ENCODE measurements around the gene MARK3. TPM values are rescaled to one million over a fixed set of nuclear protein-coding genes. Genes with fewer than 3 reads are reported as not detected.

The MARK3 gene
- polyA plus RNA-seq, 3 donors, result 29.3 to 163 (median 44.7) TPM

DNA sequence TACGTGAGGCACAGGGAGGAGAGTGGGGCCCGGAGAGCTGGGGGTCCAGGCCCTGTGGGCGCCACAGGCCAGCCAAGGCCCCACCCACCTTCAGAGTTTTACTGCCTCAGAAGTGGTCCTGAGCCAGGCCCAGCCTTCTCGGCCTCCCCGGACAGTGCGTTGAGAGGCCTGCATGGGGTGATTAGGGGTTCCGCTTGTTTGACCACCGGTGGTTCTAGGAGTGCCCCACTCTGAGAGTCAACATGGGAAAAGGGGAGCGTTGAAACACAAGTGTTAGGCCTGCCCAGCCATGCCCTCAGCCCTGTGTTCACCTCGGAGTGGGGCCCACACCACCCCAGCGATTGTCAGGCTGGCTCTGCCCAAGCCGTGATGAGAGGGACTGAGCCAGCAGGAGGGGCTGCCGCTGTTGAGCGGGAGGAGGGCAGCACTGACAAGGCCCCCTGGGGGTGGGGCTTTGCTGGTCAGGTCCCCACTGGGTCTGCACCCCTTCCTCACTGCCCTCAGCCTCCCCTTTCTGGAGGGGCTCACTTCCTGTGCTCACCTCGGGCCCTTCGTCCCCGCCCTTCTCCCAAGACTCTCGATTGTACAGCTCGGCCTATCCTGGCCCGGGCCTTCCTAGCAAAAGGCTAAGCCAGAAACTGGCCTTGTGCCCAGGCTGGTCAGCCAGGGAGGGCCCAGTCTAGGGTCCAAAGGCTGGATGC is 132.7 kb downstream of the MARK3 start:
- TF ChIP-seq, protein P1, sequence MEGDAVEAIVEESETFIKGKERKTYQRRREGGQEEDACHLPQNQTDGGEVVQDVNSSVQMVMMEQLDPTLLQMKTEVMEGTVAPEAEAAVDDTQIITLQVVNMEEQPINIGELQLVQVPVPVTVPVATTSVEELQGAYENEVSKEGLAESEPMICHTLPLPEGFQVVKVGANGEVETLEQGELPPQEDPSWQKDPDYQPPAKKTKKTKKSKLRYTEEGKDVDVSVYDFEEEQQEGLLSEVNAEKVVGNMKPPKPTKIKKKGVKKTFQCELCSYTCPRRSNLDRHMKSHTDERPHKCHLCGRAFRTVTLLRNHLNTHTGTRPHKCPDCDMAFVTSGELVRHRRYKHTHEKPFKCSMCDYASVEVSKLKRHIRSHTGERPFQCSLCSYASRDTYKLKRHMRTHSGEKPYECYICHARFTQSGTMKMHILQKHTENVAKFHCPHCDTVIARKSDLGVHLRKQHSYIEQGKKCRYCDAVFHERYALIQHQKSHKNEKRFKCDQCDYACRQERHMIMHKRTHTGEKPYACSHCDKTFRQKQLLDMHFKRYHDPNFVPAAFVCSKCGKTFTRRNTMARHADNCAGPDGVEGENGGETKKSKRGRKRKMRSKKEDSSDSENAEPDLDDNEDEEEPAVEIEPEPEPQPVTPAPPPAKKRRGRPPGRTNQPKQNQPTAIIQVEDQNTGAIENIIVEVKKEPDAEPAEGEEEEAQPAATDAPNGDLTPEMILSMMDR (IDR thresholded peaks at IDR 0.05), result no peak
- Histone ChIP-seq H3K79me2 (ENCODE audit: insufficient read depth, low read length) (no peaks in the 10 kb centered on the region), H2AFZ (ENCODE audit: insufficient read depth, low read depth, low read length, poor library complexity, severe bottlenecking) (no peak overlapping the region), H3K4me2 (replicated peaks; ENCODE audit: extremely low read depth, low read length, poor library complexity, severe bottlenecking) (no peak overlapping the region), H3K4me1 (ENCODE audit: control insufficient read depth in 1 of 2, insufficient read depth in 2 of 2, low read length in 2 of 2) (peaks cover 16 to 36% of the 10 kb centered on the region in 2 donors), H3K4me3 (replicated peaks in 1 of 3; ENCODE audit: low read depth in 2 of 3, low read length in 3 of 3) (no peak overlapping the region), H4K20me1 (ENCODE audit: insufficient read depth, low read length) (peaks cover 40% of the 10 kb centered on the region), H3K9ac (ENCODE audit: insufficient read depth, low read length, poor library complexity, severe bottlenecking) (no peak overlapping the region), H3K36me3 (replicated peaks in 1 of 2; ENCODE audit: control insufficient read depth in 1 of 2, insufficient read depth in 2 of 2, low read length in 2 of 2) (no peaks in the 10 kb centered on the region), H3K27me3 (ENCODE audit: control insufficient read depth in 2 of 2, insufficient read depth in 2 of 2, low read length in 2 of 2) (peaks cover 7 to 20% of the 10 kb centered on the region in 2 donors), H3K27ac (ENCODE audit: low read depth in 1 of 2, low read length in 2 of 2) (no peak overlapping the region), H3K9me3 (replicated peaks in 1 of 2; ENCODE audit: control insufficient read depth in 1 of 2, insufficient read depth in 1 of 2, low read length in 2 of 2) (no peaks in the 10 kb centered on the region)
- H3K9me3 Mint-ChIP-seq, result peaks cover 0 to 4% (median 0%) of the 10 kb centered on the region in 7 donors
- WGBS (ENCODE audit: insufficient coverage), result 66% methylated on average over 17 of the region's 20 CpGs
- peaks cover 20 to 35% (median 21%) of the 10 kb centered on the region in 3 donors for H3K27me3 Mint-ChIP-seq (ENCODE audit: low read depth in 3 of 3)
- intact Hi-C loops (cut with micrococcal nuclease), result loop anchor here in 1 of 2 donors (1.0 kb wide), 1 partner anchor 28 kb away; no protein-coding TSS in a partner anchor
- H3K4me1 Mint-ChIP-seq, result peaks cover 11% of the 10 kb centered on the region
- no peak overlapping the region for H3K27ac Mint-ChIP-seq
- peaks cover 0 to 3% of the 10 kb centered on the region in 2 donors for H3K36me3 Mint-ChIP-seq
- H3K4me3 Mint-ChIP-seq, result no peak overlapping the region
- DNase-seq, result no peak

DNA sequence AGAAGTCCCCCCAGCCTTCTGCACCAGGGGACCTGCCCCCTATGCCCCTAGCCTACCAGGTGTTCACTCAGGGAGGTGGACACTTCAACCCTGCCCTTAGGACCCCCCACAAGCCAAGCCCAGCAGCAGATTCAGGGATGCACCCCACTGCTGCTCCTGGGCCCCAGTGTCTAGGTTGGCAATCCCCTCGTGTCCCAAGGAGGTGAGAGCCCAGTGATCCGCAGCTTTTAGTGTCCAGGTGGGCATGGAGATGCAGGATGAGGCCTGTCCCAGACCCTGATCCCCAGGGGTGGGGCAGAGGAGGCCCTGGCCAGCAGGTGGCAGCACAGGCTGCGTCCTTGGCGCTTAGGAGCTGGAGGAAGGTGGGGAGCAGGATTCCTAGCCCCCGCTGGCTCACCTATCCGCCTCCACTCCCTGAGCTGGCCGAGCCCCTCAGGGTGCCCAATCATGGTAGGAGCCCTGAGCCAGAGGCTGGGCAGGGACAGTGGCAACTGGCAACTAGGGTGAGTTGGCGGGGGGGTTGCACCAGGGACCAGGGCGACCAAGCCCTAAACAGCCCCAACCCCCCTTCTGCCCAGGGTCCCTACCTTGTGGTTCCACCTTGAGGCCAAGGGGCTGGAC is 133.3 kb downstream of the MARK3 start:
- peaks cover 13 to 26% of the 10 kb centered on the region in 2 donors for H3K27me3 ChIP-seq (ENCODE audit: control insufficient read depth in 2 of 2, insufficient read depth in 2 of 2, low read length in 2 of 2)
- no peak overlapping the region for H3K27ac ChIP-seq (ENCODE audit: low read depth in 1 of 2, low read length in 2 of 2)
- peaks cover 2 to 4% of the 10 kb centered on the region in 2 donors for H3K9me3 ChIP-seq (replicated peaks in 1 of 2; ENCODE audit: control insufficient read depth in 1 of 2, insufficient read depth in 1 of 2, low read length in 2 of 2)
- H3K4me2 ChIP-seq (replicated peaks; ENCODE audit: extremely low read depth, low read length, poor library complexity, severe bottlenecking), result no peak overlapping the region
- H3K79me2 ChIP-seq (ENCODE audit: insufficient read depth, low read length), result no peaks in the 10 kb centered on the region
- H3K4me3 ChIP-seq (replicated peaks in 1 of 3; ENCODE audit: low read depth in 2 of 3, low read length in 3 of 3), result no peak overlapping the region
- H3K4me3 Mint-ChIP-seq, result no peak overlapping the region
- H3K4me1 ChIP-seq (ENCODE audit: control insufficient read depth in 1 of 2, insufficient read depth in 2 of 2, low read length in 2 of 2), result peaks cover 16 to 39% of the 10 kb centered on the region in 2 donors
- no peaks in the 10 kb centered on the region for H3K36me3 ChIP-seq (replicated peaks in 1 of 2; ENCODE audit: control insufficient read depth in 1 of 2, insufficient read depth in 2 of 2, low read length in 2 of 2)
- intact Hi-C loops (cut with micrococcal nuclease), result loop anchor here (1.0 kb wide), 1 partner anchor 28 kb away; no protein-coding TSS in a partner anchor
- peaks cover 26 to 41% (median 28%) of the 10 kb centered on the region in 3 donors for H3K27me3 Mint-ChIP-seq (ENCODE audit: low read depth in 3 of 3)
- peaks cover 13% of the 10 kb centered on the region for H3K4me1 Mint-ChIP-seq
- no peak overlapping the region for H3K9ac ChIP-seq (ENCODE audit: insufficient read depth, low read length, poor library complexity, severe bottlenecking)
- WGBS (ENCODE audit: insufficient coverage), result 47% methylated on average over 5 of the region's 9 CpGs
- DNase-seq, result peak; percentile 30 to 48 (median 43)
- H3K36me3 Mint-ChIP-seq, result peaks cover 2 to 3% of the 10 kb centered on the region in 2 donors
- H3K9me3 Mint-ChIP-seq, result peaks cover 0 to 9% (median under 1%) of the 10 kb centered on the region in 7 donors
- H3K27ac Mint-ChIP-seq, result peak overlapping the region in 1 of 7 donors; percentile 33
- H2AFZ ChIP-seq (ENCODE audit: insufficient read depth, low read depth, low read length, poor library complexity, severe bottlenecking), result no peak overlapping the region
- TF ChIP-seq, protein P1 (IDR thresholded peaks at IDR 0.05), result peak; percentile 99
- peaks cover 33% of the 10 kb centered on the region for H4K20me1 ChIP-seq (ENCODE audit: insufficient read depth, low read length)

Data from CD14-positive monocyte (primary cell).